Panc1 (cell line): Measurements from ENCODE around the gene RBM10. TPM values are rescaled to one million over a fixed set of nuclear protein-coding genes. Genes with fewer than 3 reads are reported as not detected.

ENCODE experiments used
- ATAC-seq: fragments of 200-7000 bp; cut with Tn5 transposase; 2 replicates; pipeline ENCODE4 v1.9.1; 2020; ENCODE audit warnings: mild to moderate bottlenecking, moderate library complexity
- BruUV-seq: library from RNA; stranded (reverse); fragments of 400-500 nt; replicated peaks from 2 replicates; lab custom pipeline; 2021; lab: Mats Ljungman, UMichigan
- CTCF ChIA-PET: fragments of 300-600 bp; sonication (Branson Sonifier 250); formaldehyde crosslinking; loops from one replicate; lab custom pipeline; 2022; ENCODE audit warnings: antibody characterized with exemption; lab: Charles Lee
- POLR2A ChIA-PET: fragments of 300-600 bp; sonication (Branson Sonifier 250); formaldehyde crosslinking; loops from one replicate; lab custom pipeline; 2022; ENCODE audit warnings: antibody characterized with exemption; lab: Charles Lee
- DNase-seq: peaks from one replicate; pipeline ENCODE4 v3.0.0-alpha.2; 2010; ENCODE audit warnings: low read depth, low spot score
- H3K27ac ChIP-seq: 2 replicates; pipeline ENCODE4 v1.5.1; 2011; ENCODE audit warnings: mild to moderate bottlenecking, low read length, inconsistent platforms
- H3K27me3 ChIP-seq: fragments of 200-500 bp; sonication (Bioruptor generic); 2 replicates; pipeline ENCODE4 v1.6.0; 2014; ENCODE audit warnings: low read length, inconsistent platforms; ENCODE audit not compliant: control insufficient read depth, insufficient read depth
- H3K36me3 ChIP-seq: fragments of 200-500 bp; sonication (Bioruptor generic); 2 replicates; pipeline ENCODE4 v1.5.1; 2014; ENCODE audit warnings: inconsistent platforms, mild to moderate bottlenecking, low read length, moderate library complexity; ENCODE audit not compliant: control insufficient read depth, insufficient read depth
- H3K4me1 ChIP-seq: 2 replicates; pipeline ENCODE4 v1.5.1; 2011; ENCODE audit warnings: inconsistent platforms, mild to moderate bottlenecking, low read length, moderate library complexity; ENCODE audit not compliant: control insufficient read depth, insufficient read depth
- H3K4me3 ChIP-seq, 2 experiments: 2 replicates each; pipeline ENCODE4 v1.5.1; 2011 to 2012; ENCODE audit warnings: low read depth in 2 of 2, low read length in 2 of 2, mild to moderate bottlenecking in 2 of 2, inconsistent platforms in 1 of 2, moderate library complexity in 1 of 2
- H3K9me3 ChIP-seq: fragments of 200-500 bp; sonication (Bioruptor generic); 2 replicates; pipeline ENCODE4 v1.5.1; 2014; ENCODE audit warnings: low read depth, mild to moderate bottlenecking, inconsistent platforms, low read length, moderate library complexity; ENCODE audit not compliant: control insufficient read depth, insufficient read depth
- CTCF ChIP-seq: fragments of 450-650 bp; IDR thresholded peaks from 2 replicates; pipeline ENCODE4 v1.5.1; 2017; ENCODE audit warnings: mild to moderate bottlenecking
- POLR2AphosphoS5 ChIP-seq: IDR thresholded peaks from 2 replicates; pipeline ENCODE4 v1.6.1; 2012; ENCODE audit warnings: mild to moderate bottlenecking, low read depth, low read length, moderate library complexity
- REST ChIP-seq, 2 experiments: IDR thresholded peaks; 2 replicates each; pipeline ENCODE4 v1.6.1; 2011 to 2012; ENCODE audit warnings: low read depth in 2 of 2, control low read depth in 1 of 2, low read length in 1 of 2, mild to moderate bottlenecking in 1 of 2, moderate library complexity in 1 of 2; ENCODE audit not compliant: insufficient read depth in 1 of 2
- SIN3A ChIP-seq: IDR thresholded peaks from 2 replicates; pipeline ENCODE4 v1.6.1; 2012; ENCODE audit warnings: low read depth, mild to moderate bottlenecking, low read length, moderate library complexity, borderline replicate concordance; ENCODE audit not compliant: insufficient read depth
- TCF7L2 ChIP-seq: IDR thresholded peaks from 2 replicates; pipeline ENCODE4 v1.6.1; 2011; ENCODE audit warnings: mild to moderate bottlenecking, low read depth, low read length, inconsistent platforms
- in situ Hi-C: cut with HindIII; loops from 2 replicates; pipeline ENCODE4 v1.10.0; 2016; ENCODE audit warnings: low sequenced_read_pairs, low pct_unique_long_range_greater_than_20kb
- intact Hi-C: fragments of 100-400 bp; cut with micrococcal nuclease; formaldehyde crosslinking; loops from one replicate; pipeline ENCODE4 v1.10.0; 2022; ENCODE audit not compliant: unreplicated experiment
- total RNA-seq: library from RNA; stranded (reverse); gene quantifications from one replicate; pipeline ENCODE4 v1.2.1, GENCODE V29; 2021; ENCODE audit not compliant: unreplicated experiment

RBM10 gene
- total RNA-seq, 1 experiment from 2014 or later, result 47.1 TPM

GRCh38 chrX:47162927-47163583, 18.0 kb downstream of the RBM10 start:
- H3K4me1 ChIP-seq, result no peaks in the 10 kb centered on the region
- no peak for TF ChIP-seq POLR2AphosphoS5
- DNase-seq (no peak), ATAC-seq (no peak)
- no peaks in the 10 kb centered on the region for H3K36me3 ChIP-seq
- CTCF ChIA-PET, result no interaction called here
- no TSS peak for BruUV-seq
- H3K4me3 ChIP-seq, result no peak overlapping the region
- in situ Hi-C loops, result no loop called here
- H3K9me3 ChIP-seq, result no peaks in the 10 kb centered on the region
- POLR2A ChIA-PET, result no interaction called here
- no peak overlapping the region for H3K27ac ChIP-seq
- intact Hi-C loops, result no loop called here
- no peaks in the 10 kb centered on the region for H3K27me3 ChIP-seq

- DNase-seq (no peak), ATAC-seq (no peak)
- Histone ChIP-seq H3K4me1 (no peaks in the 10 kb centered on the region), H3K36me3 (no peaks in the 10 kb centered on the region), H3K4me3 (no peak overlapping the region), H3K27me3 (no peaks in the 10 kb centered on the region), H3K9me3 (no peaks in the 10 kb centered on the region), H3K27ac (no peak overlapping the region)
- POLR2A ChIA-PET, result no interaction called here
- intact Hi-C loops (no loop called here), in situ Hi-C loops (no loop called here)
- BruUV-seq, result no TSS peak
- CTCF ChIA-PET, result no interaction called here
- TF ChIP-seq POLR2AphosphoS5 (no peak), REST (IDR thresholded peaks at IDR 0.05; ENCODE audit: insufficient read depth in 1 of 2, low read depth in 2 of 2, low read length in 1 of 2) (no peak), SIN3A (no peak)
These were observed 19.4 kb downstream of the RBM10 start for GRCh38 chrX:47164420-47164819.

GRCh38 chrX:47166126-47166525, 21.1 kb downstream of the RBM10 start:
- H3K27me3 ChIP-seq, result no peaks in the 10 kb centered on the region
- intact Hi-C loops, result no loop called here
- no peaks in the 10 kb centered on the region for H3K9me3 ChIP-seq
- in situ Hi-C loops, result no loop called here
- no TSS peak for BruUV-seq
- DNase-seq (no peak), ATAC-seq (no peak)
- H3K4me1 ChIP-seq, result no peaks in the 10 kb centered on the region
- CTCF ChIA-PET, result no interaction called here
- no peaks in the 10 kb centered on the region for H3K36me3 ChIP-seq
- no peak for TF ChIP-seq REST (IDR thresholded peaks at IDR 0.05; ENCODE audit: insufficient read depth in 1 of 2, low read depth in 2 of 2, low read length in 1 of 2)
- TF ChIP-seq CTCF, result no peak
- no peak for TF ChIP-seq TCF7L2
- no peak for TF ChIP-seq POLR2AphosphoS5
- TF ChIP-seq SIN3A, result no peak
- H3K4me3 ChIP-seq, result no peak overlapping the region
- H3K27ac ChIP-seq, result no peak overlapping the region
- POLR2A ChIA-PET, result no interaction called here
